H1 (cell line): ENCODE data around the gene APLP1. TPM values are rescaled to one million over a fixed set of nuclear protein-coding genes. Genes with fewer than 3 reads are reported as not detected.

Experiments used
- CTCF ChIA-PET: fragments of 300-600 bp; sonication (Branson Sonifier 250); formaldehyde crosslinking; loops from one replicate; lab custom pipeline; 2021; ENCODE audit not compliant: partially characterized antibody; lab: Charles Lee
- POLR2A ChIA-PET: fragments of 300-600 bp; sonication (Branson Sonifier 250); formaldehyde crosslinking; loops from one replicate; lab custom pipeline; 2021; ENCODE audit warnings: inconsistent platforms; ENCODE audit not compliant: partially characterized antibody; lab: Charles Lee
- DNase-seq, 2 experiments: peaks; one replicate each; pipeline versions ENCODE4 v3.0.0 to v3.0.0-alpha.2; 2010 to 2022; ENCODE audit warnings: low spot score in 2 of 2, low read depth in 1 of 2, mixed read lengths in 1 of 2
- FAIRE-seq: peaks from 2 replicates; lab custom pipeline; 2011; peaks lifted over from hg19 to GRCh38; lab: Jason Lieb, UNC
- H2AFZ ChIP-seq: 2 replicates; pipeline ENCODE4 v1.8.1; 2012; ENCODE audit warnings: low read length, inconsistent platforms
- H2AK5ac ChIP-seq: 2 replicates; pipeline ENCODE4 v1.6.1; 2013; ENCODE audit warnings: low read depth, low read length
- H2BK120ac ChIP-seq: replicated peaks from 2 replicates; pipeline ENCODE3; 2013; ENCODE audit warnings: low read depth, low read length, inconsistent platforms
- H2BK12ac ChIP-seq: 2 replicates; pipeline ENCODE4 v1.6.1; 2013; ENCODE audit warnings: low read depth, low read length
- H2BK15ac ChIP-seq: 2 replicates; pipeline ENCODE4 v1.6.1; 2013; ENCODE audit warnings: low read length
- H2BK20ac ChIP-seq: 2 replicates; pipeline ENCODE4 v1.6.1; 2013; ENCODE audit warnings: low read length
- H2BK5ac ChIP-seq: 2 replicates; pipeline ENCODE4 v1.6.1; 2013; ENCODE audit warnings: low read depth, low read length
- H3K14ac ChIP-seq: 2 replicates; pipeline ENCODE4 v1.6.1; 2013; ENCODE audit warnings: inconsistent platforms; ENCODE audit not compliant: insufficient read length
- H3K18ac ChIP-seq: 2 replicates; pipeline ENCODE4 v1.6.1; 2013; ENCODE audit warnings: low read length; ENCODE audit errors: extremely low read depth
- H3K23ac ChIP-seq: 2 replicates; pipeline ENCODE4 v1.6.1; 2013; ENCODE audit warnings: inconsistent platforms; ENCODE audit not compliant: insufficient read length
- H3K23me2 ChIP-seq: 2 replicates; pipeline ENCODE4 v1.6.1; 2013; ENCODE audit warnings: low read depth, low read length
- H3K27ac ChIP-seq: 2 replicates; pipeline ENCODE4 v1.6.1; 2011; ENCODE audit warnings: low read depth, low read length, inconsistent platforms
- H3K27me3 ChIP-seq, 4 experiments: replicated peaks in 1 of 4; 1 replicate in 1 of 4; 2 replicates in 3 of 4; pipeline versions ENCODE4 v1.6.1 to v1.8.1; 2011 to 2013; ENCODE audit warnings: low read length in 3 of 4, mild to moderate bottlenecking in 3 of 4, inconsistent platforms in 2 of 4, mixed read lengths in 2 of 4, moderate library complexity in 1 of 4; ENCODE audit not compliant: control insufficient read depth in 3 of 4, insufficient read depth in 3 of 4; ENCODE audit errors: extremely low read depth in 1 of 4
- H3K36me3 ChIP-seq, 4 experiments: 2 replicates each; pipeline versions ENCODE4 v1.6.1 to v1.8.1; 2011 to 2013; ENCODE audit warnings: mild to moderate bottlenecking in 4 of 4, low read length in 3 of 4, moderate library complexity in 2 of 4, control low read depth in 1 of 4, inconsistent platforms in 1 of 4; ENCODE audit not compliant: insufficient read depth in 4 of 4, control insufficient read depth in 2 of 4
- H3K4ac ChIP-seq: replicated peaks from 2 replicates; pipeline ENCODE3; 2013; ENCODE audit warnings: low read length, low read depth, mixed read lengths, inconsistent platforms; ENCODE audit not compliant: insufficient read length
- H3K4me1 ChIP-seq, 4 experiments: replicated peaks in 1 of 4; 1 replicate in 1 of 4; 2 replicates in 3 of 4; pipeline versions ENCODE4 v1.6.1 to v1.8.1; 2011 to 2013; ENCODE audit warnings: low read length in 3 of 4, inconsistent platforms in 2 of 4, mixed read lengths in 1 of 4; ENCODE audit not compliant: insufficient read depth in 4 of 4, control insufficient read depth in 3 of 4
- H3K4me2 ChIP-seq, 2 experiments: 2 replicates each; pipeline versions ENCODE4 v1.6.1 to v1.8.1; 2011 to 2013; ENCODE audit warnings: low read depth in 2 of 2, low read length in 2 of 2, control low read depth in 1 of 2, inconsistent platforms in 1 of 2, mild to moderate bottlenecking in 1 of 2; ENCODE audit not compliant: insufficient read depth in 1 of 2
- H3K4me3 ChIP-seq, 4 experiments: fragments of 200-600, 300-600 bp in 1 of 4; sonication (generic), shearing (Covaris generic), sonication (Bioruptor Twin) in 1 of 4; 2 replicates each; pipeline versions ENCODE4 v1.5.1 to v1.8.1; 2011 to 2016; ENCODE audit warnings: low read length in 4 of 4, low read depth in 3 of 4, control low read depth in 2 of 4, inconsistent platforms in 2 of 4, mild to moderate bottlenecking in 2 of 4, mixed read lengths in 1 of 4, moderate library complexity in 1 of 4; ENCODE audit not compliant: insufficient read depth in 2 of 4; ENCODE audit errors: extremely low read depth in 1 of 4
- H3K56ac ChIP-seq: replicated peaks from 2 replicates; pipeline ENCODE3; 2013; ENCODE audit warnings: low read depth, mild to moderate bottlenecking, mixed read lengths, low read length, inconsistent platforms; ENCODE audit not compliant: insufficient read length
- H3K79me1 ChIP-seq: 2 replicates; pipeline ENCODE4 v1.6.1; 2013; ENCODE audit warnings: low read depth, low read length, control low read depth
- H3K79me2 ChIP-seq, 2 experiments: 2 replicates each; pipeline versions ENCODE4 v1.6.1 to v1.8.1; 2012 to 2013; ENCODE audit warnings: low read length in 2 of 2, mild to moderate bottlenecking in 2 of 2, inconsistent platforms in 1 of 2; ENCODE audit not compliant: insufficient read depth in 2 of 2, control insufficient read depth in 1 of 2
- H3K9ac ChIP-seq, 4 experiments: replicated peaks in 1 of 4; 1 replicate in 1 of 4; 2 replicates in 3 of 4; pipeline versions ENCODE4 v1.6.1 to v1.8.1; 2011 to 2013; ENCODE audit warnings: low read depth in 3 of 4, low read length in 3 of 4, control low read depth in 2 of 4, mild to moderate bottlenecking in 2 of 4, moderate library complexity in 2 of 4, inconsistent platforms in 1 of 4; ENCODE audit errors: extremely low read depth in 1 of 4
- H3K9me3 ChIP-seq, 2 experiments: 2 replicates each; pipeline versions ENCODE4 v1.6.1 to v1.8.1; 2012 to 2013; ENCODE audit warnings: mild to moderate bottlenecking in 2 of 2, moderate library complexity in 2 of 2, control low read depth in 1 of 2, inconsistent platforms in 1 of 2, low read depth in 1 of 2, low read length in 1 of 2, mixed read lengths in 1 of 2; ENCODE audit not compliant: insufficient read depth in 2 of 2
- H4K20me1 ChIP-seq, 2 experiments: replicated peaks in 1 of 2; 2 replicates each; pipeline versions ENCODE3 to v1.8.1; 2011 to 2013; ENCODE audit warnings: inconsistent platforms in 2 of 2, low read length in 2 of 2, mild to moderate bottlenecking in 1 of 2; ENCODE audit not compliant: insufficient read depth in 2 of 2, control insufficient read depth in 1 of 2
- H4K5ac ChIP-seq: 2 replicates; pipeline ENCODE4 v1.6.1; 2013; ENCODE audit warnings: low read length, low read depth, mixed read lengths, inconsistent platforms; ENCODE audit not compliant: insufficient read length
- H4K8ac ChIP-seq: 2 replicates; pipeline ENCODE4 v1.8.0; 2013; ENCODE audit warnings: mild to moderate bottlenecking, moderate library complexity, low read length, inconsistent platforms; ENCODE audit not compliant: insufficient read depth; ENCODE audit errors: extremely low read depth
- H4K91ac ChIP-seq: replicated peaks from 2 replicates; pipeline ENCODE3; 2013; ENCODE audit warnings: low read length, mixed read lengths, inconsistent platforms; ENCODE audit not compliant: insufficient read length
- BCL11A ChIP-seq, 2 experiments: IDR thresholded peaks; one replicate each; pipeline ENCODE4 v1.6.1; 2011; ENCODE audit warnings: low read depth in 2 of 2, low read length in 2 of 2, mild to moderate bottlenecking in 2 of 2
- BRCA1 ChIP-seq: IDR thresholded peaks from 2 replicates; pipeline ENCODE4 v1.6.1; 2012; ENCODE audit warnings: low read depth, low read length, improper control_type of control experiment
- CEBPB ChIP-seq: IDR thresholded peaks from 2 replicates; pipeline ENCODE4 v1.6.1; 2012; ENCODE audit warnings: low read depth, low read length
- CHD2 ChIP-seq: IDR thresholded peaks from 2 replicates; pipeline ENCODE4 v1.6.1; 2012; ENCODE audit warnings: low read length, improper control_type of control experiment
- CTBP2 ChIP-seq: IDR thresholded peaks from 2 replicates; pipeline ENCODE4 v1.7.0; 2011; ENCODE audit warnings: borderline replicate concordance, mild to moderate bottlenecking, moderate library complexity, mixed read lengths, low read length; ENCODE audit not compliant: insufficient read depth, insufficient read length
- EP300 ChIP-seq, 2 experiments: IDR thresholded peaks; 1 replicate in 1 of 2; 2 replicates in 1 of 2; pipeline ENCODE4 v1.6.1; 2011 to 2012; ENCODE audit warnings: low read depth in 2 of 2, low read length in 2 of 2, mild to moderate bottlenecking in 2 of 2, borderline replicate concordance in 1 of 2, inconsistent platforms in 1 of 2, moderate library complexity in 1 of 2
- JUN ChIP-seq: IDR thresholded peaks from 2 replicates; pipeline ENCODE4 v1.6.1; 2011; ENCODE audit warnings: low read depth, mild to moderate bottlenecking, improper control_type of control experiment, low read length
- JUND ChIP-seq: IDR thresholded peaks from 2 replicates; pipeline ENCODE4 v1.6.1; 2011; ENCODE audit warnings: mild to moderate bottlenecking, improper control_type of control experiment, low read length
- KDM4A ChIP-seq: IDR thresholded peaks from one replicate; pipeline ENCODE4 v1.7.1; 2012; ENCODE audit warnings: low read depth, mild to moderate bottlenecking, moderate library complexity, low read length, inconsistent platforms; ENCODE audit not compliant: severe bottlenecking
- POU5F1 ChIP-seq: IDR thresholded peaks from 2 replicates; pipeline ENCODE4 v1.6.1; 2011; ENCODE audit warnings: low read depth, mild to moderate bottlenecking, low read length, moderate library complexity
- RAD21 ChIP-seq, 2 experiments: IDR thresholded peaks in 1 of 2; conservative IDR thresholded peaks in 1 of 2; 2 replicates each; pipeline ENCODE4 v1.6.1; 2011; ENCODE audit warnings: low read depth in 2 of 2, low read length in 2 of 2, improper control_type of control experiment in 1 of 2, inconsistent platforms in 1 of 2, mild to moderate bottlenecking in 1 of 2, moderate library complexity in 1 of 2
- SIN3A ChIP-seq, 2 experiments: IDR thresholded peaks in 1 of 2; conservative IDR thresholded peaks in 1 of 2; 2 replicates each; pipeline ENCODE4 v1.6.1; 2011 to 2012; ENCODE audit warnings: low read length in 2 of 2, improper control_type of control experiment in 1 of 2, low read depth in 1 of 2, mild to moderate bottlenecking in 1 of 2
- SP1 ChIP-seq: IDR thresholded peaks from 2 replicates; pipeline ENCODE4 v1.6.1; 2011; ENCODE audit warnings: low read depth, low read length
- ZNF274 ChIP-seq: IDR thresholded peaks from 2 replicates; pipeline ENCODE4 v1.7.0; 2012; ENCODE audit warnings: low read length, borderline replicate concordance; ENCODE audit errors: extremely low read depth
- WGBS, 2 experiments: shearing (Covaris generic) in 1 of 2; methylation state at CpG; one replicate each; pipeline versions ENCODE4 v1.1.6 to v1.1.7; 2013 to 2015; ENCODE audit warnings: low lambda C conversion rate in 2 of 2, mixed read lengths in 2 of 2, inconsistent platforms in 1 of 2, low coverage in 1 of 2, missing lambda C conversion rate in 1 of 2; ENCODE audit not compliant: insufficient replicate concordance in 2 of 2, insufficient coverage in 1 of 2, insufficient read length in 1 of 2; ENCODE audit errors: extremely low coverage in 1 of 2, missing lambda C conversion rate in 1 of 2; 5-methylcytosine and 5-hydroxymethylcytosine counted together
- polyA plus RNA-seq, 7 experiments: library from polyadenylated mRNA; depleted of rRNA in 3 of 7; stranded (reverse) in 5 of 7; unstranded in 2 of 7; fragments of >200 nt in 5 of 7; fragments of 200-250 nt in 2 of 7; gene quantifications; 1 replicate in 5 of 7; 2 replicates in 1 of 7; 4 replicates in 1 of 7; pipeline versions ENCODE4 v1.2.1 to v1.2.3, GENCODE V29; 2011 to 2013; ENCODE audit warnings: missing spikeins in 2 of 7, mixed read lengths in 2 of 7
- total RNA-seq: library from RNA; stranded (reverse); fragmentation: NEBNext Ultra II Directional; extraction: Animal tissue kit (Norgen Biotek cat#: 25700); gene quantifications from 2 replicates; pipeline ENCODE4 v1.2.1, GENCODE V29; 2021

APLP1 gene
- total and polyA plus RNA-seq, 2 of the 8 experiments (the other 6 are each of a cell fraction or from before 2014, with no cell fraction given), result 19.9 to 22.0 TPM

- no peak overlapping the region for H4K5ac ChIP-seq
- no peak overlapping the region for H2BK20ac ChIP-seq
- H3K18ac ChIP-seq, result no peak overlapping the region
- no peak overlapping the region for H2BK12ac ChIP-seq
- no peak overlapping the region for H3K56ac ChIP-seq
- no peak overlapping the region for H4K8ac ChIP-seq
- no peak overlapping the region for H2BK15ac ChIP-seq
- peaks cover 10 to 25% (median 19%) of the 10 kb centered on the region in 4 experiments for H3K36me3 ChIP-seq
- H2AK5ac ChIP-seq, result no peak overlapping the region
- no peak overlapping the region for H3K4me2 ChIP-seq
- 91% methylated on average over 7 of the region's 8 CpGs; no CpG with 5 or more reads in 1 of the 2 experiments for WGBS, 2 experiments
- no peaks in the 10 kb centered on the region for H3K27me3 ChIP-seq
- H3K79me1 ChIP-seq, result no peaks in the 10 kb centered on the region
- no peak overlapping the region for H2BK5ac ChIP-seq
- no peak overlapping the region for H3K4me3 ChIP-seq
- POLR2A ChIA-PET, result interaction anchor here (0.6 to 2.8 kb wide), 7 partner anchors 8 to 242 kb away, joined by 3 to 10 read pairs (median 3); partner anchors contain the start of gene NFKBID
- no peak overlapping the region for H3K14ac ChIP-seq
- no peak overlapping the region for H3K23ac ChIP-seq
- CTCF ChIA-PET, result interaction anchor here (0.7 to 5.2 kb wide), 7 partner anchors 13 to 63 kb away, joined by 3 to 23 read pairs (median 3); no protein-coding TSS in a partner anchor
- H3K9ac ChIP-seq, result no peak overlapping the region
- FAIRE-seq, result no peak
- no peak for DNase-seq
- no peaks in the 10 kb centered on the region for H3K4me1 ChIP-seq
- H3K79me2 ChIP-seq, result no peaks in the 10 kb centered on the region
- no peak overlapping the region for H4K91ac ChIP-seq
- no peaks in the 10 kb centered on the region for H3K23me2 ChIP-seq
- no peak overlapping the region for H3K27ac ChIP-seq
- H3K9me3 ChIP-seq, result no peaks in the 10 kb centered on the region
- no peak overlapping the region for H2AFZ ChIP-seq
- H2BK120ac ChIP-seq, result no peak overlapping the region
- H4K20me1 ChIP-seq, result peaks cover 0 to 6% of the 10 kb centered on the region in 2 experiments
- H3K4ac ChIP-seq, result no peak overlapping the region
- no peak for TF ChIP-seq BRCA1
- TF ChIP-seq CHD2, result no peak
- no peak for TF ChIP-seq JUND
- TF ChIP-seq RAD21 (IDR thresholded peaks at IDR 0.05 in 1 of 2, conservative IDR thresholded peaks at IDR 0.05 in 1 of 2; ENCODE audit: low read depth in 2 of 2, low read length in 2 of 2), result no peak
- TF ChIP-seq POU5F1, result no peak
- TF ChIP-seq CTBP2, result no peak
- TF ChIP-seq JUN, result no peak
- TF ChIP-seq ZNF274, result no peak
- no peak for TF ChIP-seq EP300 (IDR thresholded peaks at IDR 0.05; ENCODE audit: borderline replicate concordance in 1 of 2, low read depth in 2 of 2, low read length in 2 of 2)
- TF ChIP-seq KDM4A, result no peak
- no peak for TF ChIP-seq BCL11A (IDR thresholded peaks at IDR 0.05; ENCODE audit: low read depth in 2 of 2, low read length in 2 of 2)
- no peak for TF ChIP-seq SIN3A (conservative IDR thresholded peaks at IDR 0.05 in 1 of 2, IDR thresholded peaks at IDR 0.05 in 1 of 2; ENCODE audit: low read depth in 1 of 2, low read length in 2 of 2)
- no peak for TF ChIP-seq SP1
- TF ChIP-seq CEBPB, result no peak
Measured at GRCh38 chr19:35885904-35886303, 17.5 kb downstream of the APLP1 start.
